ENCODE results near the gene HOMEZ.

- no peak for TF ChIP-seq CTCF (IDR thresholded peaks at IDR 0.05; ENCODE audit: control extremely low read depth in 1 of 3, insufficient read depth in 1 of 3, low read depth in 1 of 3, low read length in 3 of 3)
- no peak for TF ChIP-seq E2F6 (IDR thresholded peaks at IDR 0.05)
- no peak for TF ChIP-seq RAD21 (IDR thresholded peaks at IDR 0.05 in 1 of 2, conservative IDR thresholded peaks at IDR 0.05 in 1 of 2; ENCODE audit: low read depth in 2 of 2, low read length in 2 of 2)
- no peak for TF ChIP-seq JUND (IDR thresholded peaks at IDR 0.05; ENCODE audit: low read length)
- TF ChIP-seq EP300 (IDR thresholded peaks at IDR 0.05; ENCODE audit: borderline replicate concordance in 1 of 2, low read depth in 2 of 2, low read length in 2 of 2), result no peak
- TF ChIP-seq BRCA1 (IDR thresholded peaks at IDR 0.05; ENCODE audit: low read depth, low read length), result no peak
- no peak for TF ChIP-seq YY1 (IDR thresholded peaks at IDR 0.05; ENCODE audit: low read depth, low read length)
- no peak for TF ChIP-seq PHF8 (conservative IDR thresholded peaks at IDR 0.05; ENCODE audit: low read depth, low read length)
- no peak for TF ChIP-seq FOSL1 (IDR thresholded peaks at IDR 0.05; ENCODE audit: insufficient read depth, low read depth, low read length)
- TF ChIP-seq POLR2A (IDR thresholded peaks at IDR 0.05; ENCODE audit: control extremely low read depth in 1 of 2, low read depth in 2 of 2, low read length in 2 of 2), result no peak
- TF ChIP-seq RNF2 (IDR thresholded peaks at IDR 0.05; ENCODE audit: borderline replicate concordance, low read depth, low read length, missing control alignments, poor library complexity, severe bottlenecking), result no peak
- TF ChIP-seq HDAC2 (IDR thresholded peaks at IDR 0.05; ENCODE audit: borderline replicate concordance in 1 of 2, low read depth in 2 of 2, low read length in 2 of 2), result no peak
These were observed 22.0 kb upstream of the HOMEZ start for GRCh38 chr14:23307687-23308644.

Measured in H1 (cell line).